COLO668 (cell line): ENCODE results near the gene MDK.
"Not testable (repeated sequence)": the region's sequence is repeated elsewhere in the genome, so short reads cannot be mapped to it uniquely, and the experiment has no call there.

Experiments
- DNase-seq: peaks from one replicate; lab custom pipeline; 2025; ENCODE audit not compliant: unreplicated experiment; lab: John Stamatoyannopoulos, UW

Gene MDK

DNA sequence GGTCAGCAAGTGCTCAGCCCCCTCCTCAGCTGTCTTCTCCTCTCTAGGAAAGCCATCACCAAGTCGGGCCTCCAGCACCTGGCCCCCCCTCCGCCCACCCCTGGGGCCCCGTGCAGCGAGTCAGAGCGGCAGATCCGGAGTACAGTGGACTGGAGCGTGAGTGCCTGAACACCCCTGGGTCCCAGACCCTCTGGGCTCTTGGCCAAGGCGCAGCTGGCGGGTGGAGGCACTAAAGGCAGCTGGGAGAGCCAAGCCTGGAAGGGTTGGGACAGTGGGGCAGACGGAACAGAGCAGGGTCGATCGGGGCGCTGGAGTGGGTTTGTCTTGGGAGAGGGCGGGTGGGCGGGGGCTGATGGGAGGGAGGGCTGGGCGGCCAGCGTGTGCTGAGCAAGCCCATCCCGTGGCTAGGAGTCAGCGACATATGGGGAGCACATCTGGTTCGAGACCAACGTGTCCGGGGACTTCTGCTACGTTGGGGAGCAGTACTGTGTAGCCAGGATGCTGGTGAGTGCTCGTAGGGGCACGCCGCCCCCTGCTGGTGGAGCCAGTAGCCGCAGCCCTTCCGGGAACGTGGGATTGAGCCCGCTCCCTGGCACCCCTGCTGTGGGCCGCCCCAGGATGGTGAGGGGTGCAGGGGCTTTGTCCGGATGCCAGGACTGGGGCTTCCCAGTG, 14.1 kb upstream of the MDK start:
- DNase-seq: peak; percentile 70

DNA sequence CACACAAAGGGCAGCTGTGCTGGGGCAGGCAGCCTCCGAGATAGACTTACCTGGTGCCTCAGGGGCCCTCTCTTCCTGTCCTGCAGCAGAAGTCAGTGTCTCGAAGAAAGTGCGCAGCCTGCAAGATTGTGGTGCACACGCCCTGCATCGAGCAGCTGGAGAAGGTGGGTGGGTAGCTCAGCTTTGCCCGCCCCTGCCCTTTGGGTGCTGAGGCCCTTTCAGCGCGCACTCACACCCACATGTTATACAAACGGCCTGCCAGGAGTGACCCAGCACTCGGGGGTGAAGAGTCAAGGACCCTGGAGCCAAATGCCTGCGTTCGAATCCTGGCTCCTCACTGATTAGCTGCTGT, 13.6 kb upstream of the MDK start:
- no peak for DNase-seq

- DNase-seq: peak; percentile 65
Observed at GRCh38 chr11:46369458-46370152, 11.9 kb upstream of the MDK start.

- no peak for DNase-seq
Observed at GRCh38 chr11:46370253-46370652, 11.2 kb upstream of the MDK start.

- not testable (repeated sequence) for DNase-seq
Observed at GRCh38 chr11:46371262-46371661, 10.2 kb upstream of the MDK start.

DNA sequence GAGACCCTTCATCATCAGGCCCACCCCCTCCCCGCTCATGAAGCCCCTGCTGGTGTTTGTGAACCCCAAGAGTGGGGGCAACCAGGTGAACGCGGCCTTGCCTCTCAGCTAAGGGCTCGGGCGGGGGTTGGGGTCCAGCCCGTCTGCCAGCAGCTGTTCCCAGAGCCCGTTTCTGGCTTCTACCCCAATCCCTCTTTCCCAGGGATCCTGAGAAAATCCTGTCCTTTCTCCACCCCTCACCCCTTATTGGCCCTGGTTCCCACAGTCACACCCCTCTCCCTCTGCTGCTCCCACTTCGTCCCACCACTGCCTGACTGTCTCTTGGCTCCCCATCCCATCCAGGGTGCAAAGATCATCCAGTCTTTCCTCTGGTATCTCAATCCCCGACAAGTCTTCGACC, 9.4 kb upstream of the MDK start:
- no peak for DNase-seq

DNA sequence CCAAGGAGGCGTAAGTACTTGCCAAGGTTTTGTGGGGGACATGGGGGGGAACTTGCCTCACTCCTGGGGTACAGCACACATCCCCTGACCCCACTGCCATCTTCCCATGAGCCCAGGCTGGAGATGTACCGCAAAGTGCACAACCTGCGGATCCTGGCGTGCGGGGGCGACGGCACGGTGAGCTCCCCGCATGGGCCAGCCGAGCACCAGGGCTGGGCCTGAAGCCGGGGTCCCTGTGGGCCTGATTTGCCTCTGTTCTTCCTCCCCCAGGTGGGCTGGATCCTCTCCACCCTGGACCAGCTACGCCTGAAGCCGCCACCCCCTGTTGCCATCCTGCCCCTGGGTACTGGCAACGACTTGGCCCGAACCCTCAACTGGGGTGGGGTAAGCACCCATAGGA, 9.0 kb upstream of the MDK start:
- DNase-seq: not testable (repeated sequence)

DNA sequence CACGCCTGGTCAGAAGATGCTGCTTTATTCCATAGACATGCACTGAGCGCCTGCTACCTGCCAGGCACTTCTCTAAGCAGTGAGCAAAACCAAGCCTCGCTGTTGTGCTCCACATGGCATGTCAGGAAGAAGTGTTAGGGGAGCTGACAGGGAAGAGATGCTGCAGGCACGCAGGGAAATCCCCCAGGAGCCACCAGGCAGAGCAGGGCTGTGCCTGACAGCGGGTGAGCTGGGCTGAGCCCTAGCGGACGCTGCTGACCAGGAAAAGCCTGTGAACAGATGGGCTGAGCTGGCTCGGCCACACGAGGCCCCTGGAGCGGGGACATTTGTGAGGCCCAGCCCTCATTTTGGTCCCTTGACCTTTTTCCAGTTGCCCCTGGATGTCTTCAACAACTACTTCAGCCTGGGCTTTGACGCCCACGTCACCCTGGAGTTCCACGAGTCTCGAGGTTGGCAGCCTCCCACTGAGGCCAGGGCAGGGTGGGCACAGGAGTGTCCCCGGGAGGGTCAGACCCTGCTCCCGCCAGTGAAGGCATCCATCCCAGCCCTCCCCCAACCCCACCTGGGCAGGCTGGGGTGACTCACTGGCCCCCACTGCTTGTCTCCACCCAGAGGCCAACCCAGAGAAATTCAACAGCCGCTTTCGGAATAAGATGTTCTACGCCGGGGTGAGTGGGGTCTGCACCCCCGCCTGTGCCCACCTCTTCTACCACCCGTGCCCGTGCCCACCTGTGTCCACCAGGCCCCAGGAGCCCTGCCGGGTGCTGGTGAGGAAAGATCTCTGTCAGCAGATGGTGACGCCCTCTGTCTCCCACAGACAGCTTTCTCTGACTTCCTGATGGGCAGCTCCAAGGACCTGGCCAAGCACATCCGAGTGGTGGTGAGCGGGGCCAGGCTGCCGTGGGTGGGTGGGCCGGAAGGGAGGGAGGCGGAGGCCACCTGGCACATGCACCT, 7.4 kb upstream of the MDK start:
- no peak for DNase-seq

- no peak for DNase-seq
Observed at GRCh38 chr11:46374815-46375214, 6.7 kb upstream of the MDK start.

DNA sequence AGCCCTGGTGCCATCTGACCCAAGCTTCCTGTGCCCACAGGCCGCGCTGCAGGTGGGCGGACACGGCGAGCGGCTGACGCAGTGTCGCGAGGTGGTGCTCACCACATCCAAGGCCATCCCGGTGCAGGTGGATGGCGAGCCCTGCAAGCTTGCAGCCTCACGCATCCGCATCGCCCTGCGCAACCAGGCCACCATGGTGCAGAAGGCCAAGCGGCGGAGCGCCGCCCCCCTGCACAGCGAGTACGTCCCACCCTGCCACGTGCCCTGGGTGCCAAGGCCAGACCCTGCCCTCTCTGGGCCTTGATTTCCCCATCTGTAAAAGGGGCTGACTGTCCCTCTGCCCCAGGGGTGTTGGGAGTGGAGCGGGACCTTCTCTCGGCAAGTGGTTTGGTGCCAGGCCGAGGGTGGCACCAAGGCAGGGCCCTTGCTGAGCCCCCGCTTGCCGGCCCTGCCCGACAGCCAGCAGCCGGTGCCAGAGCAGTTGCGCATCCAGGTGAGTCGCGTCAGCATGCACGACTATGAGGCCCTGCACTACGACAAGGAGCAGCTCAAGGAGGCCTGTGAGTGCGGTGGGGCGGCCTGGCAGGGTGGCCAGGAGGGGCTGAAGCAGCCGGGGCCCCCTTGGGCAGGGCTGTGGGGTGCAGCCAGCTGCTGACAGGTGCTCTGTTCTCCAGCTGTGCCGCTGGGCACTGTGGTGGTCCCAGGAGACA, 5.9 kb upstream of the MDK start:
- DNase-seq: no peak

DNA sequence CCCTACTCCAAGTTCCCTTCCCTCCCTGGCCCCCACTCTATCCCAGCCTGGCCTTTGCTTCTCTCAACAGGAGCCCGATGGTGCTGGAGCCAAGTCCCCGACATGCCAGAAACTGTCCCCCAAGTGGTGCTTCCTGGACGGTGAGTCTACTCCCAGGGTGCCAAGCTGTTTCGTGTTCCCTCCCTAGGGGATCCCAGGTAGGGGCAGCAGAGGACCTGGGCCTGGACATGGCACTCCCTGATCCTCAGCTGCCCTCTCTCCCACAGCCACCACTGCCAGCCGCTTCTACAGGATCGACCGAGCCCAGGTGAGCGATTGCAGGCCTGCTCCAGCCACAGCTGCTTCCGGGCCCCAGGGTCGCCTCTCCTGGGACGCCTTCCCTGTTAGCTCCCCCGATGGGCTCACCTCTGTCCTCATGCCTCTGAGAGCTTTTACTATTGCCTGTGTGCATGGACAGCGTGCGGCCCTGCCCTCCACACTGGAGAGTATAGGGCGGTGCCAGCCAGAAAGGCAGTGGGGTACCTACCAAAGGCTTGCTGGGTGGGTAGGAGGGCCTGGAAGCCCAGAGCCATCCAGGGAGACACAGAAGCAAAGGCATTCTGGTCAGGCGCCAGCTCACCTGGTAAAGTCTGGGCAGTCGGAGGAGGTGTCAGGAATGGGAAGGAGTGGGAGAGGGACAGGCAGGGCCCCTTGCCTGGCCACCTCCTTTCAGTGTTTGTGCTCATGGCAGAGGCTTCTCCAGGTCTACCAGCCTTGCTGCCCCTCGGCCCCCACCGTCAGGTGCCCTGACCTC, 5.0 kb upstream of the MDK start:
- no peak for DNase-seq

DNA sequence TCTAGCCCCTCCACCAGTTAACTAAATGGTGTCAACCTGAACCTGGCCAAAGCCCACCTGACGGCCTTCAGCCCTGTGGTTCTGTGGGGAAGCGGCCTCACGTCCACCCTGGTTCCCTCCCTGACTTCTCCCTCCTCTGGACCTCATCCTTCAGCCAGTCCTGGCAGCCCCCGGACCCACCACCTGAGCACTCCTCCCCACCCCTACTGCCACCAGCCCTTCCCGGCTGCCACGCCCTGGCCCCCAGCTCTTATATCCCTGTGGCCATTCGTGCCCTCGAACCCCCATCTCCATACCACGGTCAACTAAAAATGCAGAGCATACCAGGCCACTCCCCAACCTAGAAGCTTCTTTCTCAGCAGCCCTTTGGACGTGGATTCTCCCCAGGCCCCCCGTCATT, 4.2 kb upstream of the MDK start:
- no peak for DNase-seq

DNA sequence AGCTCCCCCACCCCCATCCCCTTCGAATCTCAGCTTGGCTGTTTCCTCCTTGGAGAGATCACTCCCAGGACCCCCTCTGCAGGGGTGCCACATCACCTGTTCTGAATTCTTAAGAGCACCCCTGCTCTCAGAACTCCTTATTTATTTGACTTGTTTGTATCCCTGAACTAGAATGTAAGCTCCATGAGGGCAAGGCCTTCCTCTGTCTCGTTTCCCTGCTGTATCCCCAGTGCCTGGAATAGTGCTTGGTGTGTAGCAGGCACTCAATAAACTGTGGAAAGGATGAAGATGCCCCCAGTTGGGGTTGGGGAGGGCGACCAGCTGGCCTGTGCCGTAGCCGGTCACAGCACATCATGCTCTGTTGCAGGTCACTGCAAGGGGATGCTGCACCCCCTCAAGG, 3.6 kb upstream of the MDK start:
- no peak for DNase-seq

DNA sequence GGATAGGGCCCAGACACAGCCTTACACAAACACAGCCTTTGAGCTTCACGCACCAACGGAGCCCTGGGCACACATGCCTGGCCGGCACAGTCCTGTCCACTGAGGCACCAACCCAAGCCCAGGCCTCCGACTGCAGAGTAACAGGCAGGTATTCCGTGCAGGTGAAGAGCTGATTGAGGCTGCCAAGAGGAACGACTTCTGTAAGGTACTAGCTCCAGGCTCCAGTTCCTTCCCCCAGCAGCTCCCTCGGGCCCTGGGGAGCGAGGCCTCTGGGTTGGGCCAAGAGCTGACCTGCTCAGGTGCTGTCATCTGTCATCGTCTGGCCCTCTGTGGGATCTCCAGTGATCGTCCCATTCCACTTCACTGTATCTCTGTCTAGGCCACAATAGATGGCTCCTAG, 3.2 kb upstream of the MDK start:
- no peak for DNase-seq

DNA sequence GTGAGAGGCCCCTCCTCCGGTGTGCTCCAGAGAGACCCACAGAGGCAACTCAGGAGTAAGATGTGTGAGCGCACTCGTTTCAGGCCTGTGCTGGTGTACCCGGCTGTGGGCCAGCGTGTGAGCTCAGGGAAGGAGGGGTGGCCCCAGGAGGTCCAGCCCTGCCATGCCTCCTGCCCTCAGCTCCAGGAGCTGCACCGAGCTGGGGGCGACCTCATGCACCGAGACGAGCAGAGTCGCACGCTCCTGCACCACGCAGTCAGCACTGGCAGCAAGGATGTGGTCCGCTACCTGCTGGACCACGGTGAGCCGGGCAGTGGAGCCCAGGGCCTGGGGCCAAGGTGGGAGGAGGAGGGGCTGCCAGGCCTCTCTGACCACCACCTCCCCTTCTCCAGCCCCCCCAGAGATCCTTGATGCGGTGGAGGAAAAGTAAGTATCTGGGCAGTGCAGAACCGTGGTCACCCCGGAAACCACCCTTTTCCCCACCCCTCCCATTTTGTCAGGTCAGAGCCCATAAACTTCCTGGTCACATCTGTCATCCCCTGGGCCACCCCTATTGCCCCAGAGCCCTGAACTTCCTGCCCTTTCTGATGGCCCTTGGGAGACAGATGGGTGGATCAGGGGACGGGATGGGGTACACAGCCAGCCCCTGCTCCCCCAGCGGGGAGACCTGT, 2.5 kb upstream of the MDK start:
- DNase-seq: no peak

DNA sequence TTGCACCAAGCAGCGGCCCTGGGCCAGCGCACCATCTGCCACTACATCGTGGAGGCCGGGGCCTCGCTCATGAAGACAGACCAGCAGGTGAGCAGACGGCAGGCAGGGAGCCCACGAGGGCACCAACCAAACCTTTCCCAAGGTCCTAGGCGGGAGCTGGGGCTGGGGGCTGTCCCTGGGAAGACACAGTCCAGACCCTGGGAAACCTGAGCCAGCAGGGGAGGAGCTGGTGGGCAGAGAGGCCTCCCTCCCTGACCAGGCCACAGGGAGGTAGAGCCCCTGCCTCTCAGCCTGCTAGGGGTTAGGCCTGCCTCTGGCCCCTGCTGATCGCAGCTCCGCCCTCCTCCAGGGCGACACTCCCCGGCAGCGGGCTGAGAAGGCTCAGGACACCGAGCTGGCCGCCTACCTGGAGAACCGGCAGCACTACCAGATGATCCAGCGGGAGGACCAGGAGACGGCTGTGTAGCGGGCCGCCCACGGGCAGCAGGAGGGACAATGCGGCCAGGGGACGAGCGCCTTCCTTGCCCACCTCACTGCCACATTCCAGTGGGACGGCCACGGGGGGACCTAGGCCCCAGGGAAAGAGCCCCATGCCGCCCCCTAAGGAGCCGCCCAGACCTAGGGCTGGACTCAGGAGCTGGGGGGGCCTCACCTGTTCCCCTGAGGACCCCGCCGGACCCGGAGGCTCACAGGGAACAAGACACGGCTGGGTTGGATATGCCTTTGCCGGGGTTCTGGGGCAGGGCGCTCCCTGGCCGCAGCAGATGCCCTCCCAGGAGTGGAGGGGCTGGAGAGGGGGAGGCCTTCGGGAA, 1.8 kb upstream of the MDK start:
- DNase-seq: peak; percentile 70

DNA sequence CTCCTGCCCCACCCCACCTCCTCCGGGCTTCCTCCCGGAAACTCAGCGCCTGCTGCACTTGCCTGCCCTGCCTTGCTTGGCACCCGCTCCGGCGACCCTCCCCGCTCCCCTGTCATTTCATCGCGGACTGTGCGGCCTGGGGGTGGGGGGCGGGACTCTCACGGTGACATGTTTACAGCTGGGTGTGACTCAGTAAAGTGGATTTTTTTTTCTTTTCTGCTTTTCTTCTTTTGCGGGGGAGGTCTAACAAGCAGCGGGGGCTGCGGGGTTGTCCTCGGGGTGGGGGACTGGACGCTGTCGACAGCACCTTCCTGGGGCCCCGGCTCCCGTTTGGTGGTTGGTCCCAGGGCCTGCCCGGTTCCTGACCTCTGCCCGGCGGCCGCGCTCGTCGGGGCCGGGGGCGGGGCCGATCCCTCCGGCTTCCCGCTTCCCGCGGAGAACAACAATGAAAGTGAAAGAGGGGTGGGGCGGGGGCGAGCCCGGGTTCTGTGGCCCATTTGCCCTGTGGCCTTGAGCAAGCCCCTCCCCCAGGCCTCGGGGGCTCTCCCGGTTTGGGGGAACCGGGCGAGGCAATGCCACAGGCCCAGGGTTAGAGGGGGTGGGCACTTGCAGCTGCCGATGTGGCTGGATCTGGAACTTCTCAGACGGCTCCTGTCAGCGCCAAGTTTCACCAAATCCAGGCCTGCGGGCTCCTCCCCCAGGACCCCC, 975 bp upstream of the MDK start:
- peak; percentile 74 for DNase-seq

GRCh38 chr11:46381819-46382645, 563 bp downstream of the MDK start:
- peak; percentile 50 for DNase-seq
